Measurements from ENCODE around the gene VWA8.

Gene VWA8

GRCh38 chr13:41802684-41803444, 158.0 kb downstream of the VWA8 start:
- DNase-seq (ENCODE audit: low spot score), result no peak

GRCh38 chr13:41802043-41802683, 158.7 kb downstream of the VWA8 start:
- DNase-seq (ENCODE audit: low spot score), result no peak

GRCh38 chr13:41791056-41791455, 169.9 kb downstream of the VWA8 start:
- DNase-seq (ENCODE audit: low spot score), result no peak

- no peak for DNase-seq (ENCODE audit: low spot score)
These were observed 172.4 kb downstream of the VWA8 start for GRCh38 chr13:41788552-41788951.

- DNase-seq (ENCODE audit: low spot score), result no peak
These were observed 175.3 kb downstream of the VWA8 start for GRCh38 chr13:41785402-41786172.

- DNase-seq (ENCODE audit: low spot score), result peak; percentile 51
These were observed 178.8 kb downstream of the VWA8 start for GRCh38 chr13:41782086-41782485.

GRCh38 chr13:41780715-41781706, 179.9 kb downstream of the VWA8 start:
- no peak for DNase-seq (ENCODE audit: low spot score)

GRCh38 chr13:41775251-41775650, 185.7 kb downstream of the VWA8 start:
- DNase-seq (ENCODE audit: low spot score), result no peak

- DNase-seq (ENCODE audit: low spot score), result no peak
These were observed 186.2 kb downstream of the VWA8 start for GRCh38 chr13:41774605-41775218.

- DNase-seq (ENCODE audit: low spot score), result no peak
These were observed 193.1 kb downstream of the VWA8 start for GRCh38 chr13:41767801-41768200.

- no peak for DNase-seq (ENCODE audit: low spot score)
These were observed 194.5 kb downstream of the VWA8 start for GRCh38 chr13:41766439-41766838.

GRCh38 chr13:41765813-41766212, 195.1 kb downstream of the VWA8 start:
- no peak for DNase-seq (ENCODE audit: low spot score)

- no peak for DNase-seq (ENCODE audit: low spot score)
These were observed 195.9 kb downstream of the VWA8 start for GRCh38 chr13:41765020-41765419.

GRCh38 chr13:41764558-41764957, 196.4 kb downstream of the VWA8 start:
- DNase-seq (ENCODE audit: low spot score), result no peak

GRCh38 chr13:41763782-41764181, 197.1 kb downstream of the VWA8 start:
- DNase-seq (ENCODE audit: low spot score), result no peak

- DNase-seq (ENCODE audit: low spot score), result no peak
These were observed 198.1 kb downstream of the VWA8 start for GRCh38 chr13:41762796-41763195.

- no peak for DNase-seq (ENCODE audit: low spot score)
These were observed 204.6 kb downstream of the VWA8 start for GRCh38 chr13:41756198-41756880.

GRCh38 chr13:41751734-41752445, 209.0 kb downstream of the VWA8 start:
- no peak for DNase-seq (ENCODE audit: low spot score)

- DNase-seq (ENCODE audit: low spot score), result no peak
These were observed 209.6 kb downstream of the VWA8 start for GRCh38 chr13:41751277-41751676.

GRCh38 chr13:41746259-41746658, 214.7 kb downstream of the VWA8 start:
- no peak for DNase-seq (ENCODE audit: low spot score)
